Cardiac septum (tissue), 1 donor: ENCODE data around the gene ADARB2. TPM values are rescaled to one million over a fixed set of nuclear protein-coding genes. Genes with fewer than 3 reads are reported as not detected.

Experiments
- DNase-seq: peaks from one replicate; pipeline ENCODE4 v3.0.0-alpha.2; 2020; ENCODE audit warnings: low spot score
- intact Hi-C: fragments of 100-400 bp; cut with DNase I; formaldehyde crosslinking; loops from one replicate; pipeline ENCODE4 v1.14.0; 2022
- total RNA-seq: library from RNA; stranded (reverse); fragmentation: NEBNext Ultra II Directional; extraction: Animal tissue kit (Norgen Biotek cat#: 25700); gene quantifications from one replicate; pipeline ENCODE4 v1.2.1, GENCODE V29; 2021
- donor health status: DM: no; HTN: no; CAD: no.

The ADARB2 gene
- total RNA-seq, 1 donor from 2014 or later = not detected

DNA sequence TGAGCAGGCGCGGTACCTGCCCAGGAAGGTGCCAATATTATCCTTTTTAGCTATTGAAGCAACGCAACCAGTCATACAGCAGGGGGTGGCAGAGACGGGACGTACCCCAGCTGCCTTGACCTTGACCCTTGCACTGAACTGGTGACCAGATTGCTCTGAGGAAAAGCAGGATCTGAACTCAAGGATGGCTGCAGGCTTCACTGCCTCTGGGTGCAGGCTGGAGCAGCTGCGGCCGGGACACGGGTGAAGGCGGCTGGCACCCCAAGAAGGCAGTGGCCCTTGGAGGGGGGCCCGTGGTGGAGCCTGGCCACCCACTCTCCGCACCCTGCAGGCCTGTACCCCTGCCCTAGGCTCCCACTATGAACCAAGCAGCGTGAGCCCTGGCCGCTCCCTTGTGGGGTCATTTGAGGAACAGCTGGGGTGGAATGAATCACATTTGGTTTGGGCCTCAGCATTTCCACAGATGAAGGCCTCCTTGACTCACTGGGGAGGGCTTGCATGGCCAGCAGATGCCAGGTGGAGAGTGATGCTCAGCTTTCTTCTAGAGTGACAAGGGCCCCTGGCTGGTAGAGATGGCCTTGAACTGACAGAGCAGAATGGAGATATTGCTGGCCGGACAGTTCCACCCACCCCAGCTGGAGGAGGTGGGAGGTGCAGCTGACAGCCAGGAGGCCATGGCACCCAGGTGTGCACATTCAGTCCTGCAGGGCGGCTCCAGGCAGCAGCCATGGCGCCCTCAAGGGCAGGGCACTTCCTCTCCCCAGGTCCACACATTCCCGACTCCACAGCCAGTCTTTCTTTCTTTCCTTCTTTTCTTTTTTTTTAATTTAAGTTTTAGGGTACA is 462.4 kb downstream of the ADARB2 start:
- intact Hi-C loops = no loop called here
- no peak for DNase-seq

DNA sequence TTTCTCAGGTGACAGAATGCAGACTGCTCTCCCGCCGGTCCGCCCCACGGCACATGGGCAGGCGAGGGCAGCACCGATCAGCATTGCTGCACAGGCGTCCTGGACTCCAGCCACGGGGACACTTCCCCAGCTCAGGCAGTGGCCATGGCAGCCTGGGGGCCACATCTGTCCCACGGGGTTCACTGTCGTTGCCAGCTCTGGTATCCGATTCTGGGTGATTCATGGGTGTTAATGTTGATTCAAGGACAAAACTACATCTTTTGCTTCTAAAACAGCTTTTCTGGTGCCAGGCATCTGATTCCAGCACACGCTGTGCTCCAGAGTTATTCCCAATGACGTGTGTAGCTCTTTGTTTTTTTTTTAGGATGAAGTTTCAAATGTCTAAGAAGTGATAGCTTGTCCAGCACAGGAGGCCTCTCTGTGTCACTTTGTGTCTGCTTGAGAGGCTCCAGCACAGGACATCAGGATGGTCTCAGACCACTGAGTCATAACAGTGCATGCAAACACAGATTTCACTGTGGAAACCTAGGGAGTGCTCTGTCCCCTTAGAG is 463.1 kb downstream of the ADARB2 start:
- intact Hi-C loops = no loop called here
- no peak for DNase-seq

DNA sequence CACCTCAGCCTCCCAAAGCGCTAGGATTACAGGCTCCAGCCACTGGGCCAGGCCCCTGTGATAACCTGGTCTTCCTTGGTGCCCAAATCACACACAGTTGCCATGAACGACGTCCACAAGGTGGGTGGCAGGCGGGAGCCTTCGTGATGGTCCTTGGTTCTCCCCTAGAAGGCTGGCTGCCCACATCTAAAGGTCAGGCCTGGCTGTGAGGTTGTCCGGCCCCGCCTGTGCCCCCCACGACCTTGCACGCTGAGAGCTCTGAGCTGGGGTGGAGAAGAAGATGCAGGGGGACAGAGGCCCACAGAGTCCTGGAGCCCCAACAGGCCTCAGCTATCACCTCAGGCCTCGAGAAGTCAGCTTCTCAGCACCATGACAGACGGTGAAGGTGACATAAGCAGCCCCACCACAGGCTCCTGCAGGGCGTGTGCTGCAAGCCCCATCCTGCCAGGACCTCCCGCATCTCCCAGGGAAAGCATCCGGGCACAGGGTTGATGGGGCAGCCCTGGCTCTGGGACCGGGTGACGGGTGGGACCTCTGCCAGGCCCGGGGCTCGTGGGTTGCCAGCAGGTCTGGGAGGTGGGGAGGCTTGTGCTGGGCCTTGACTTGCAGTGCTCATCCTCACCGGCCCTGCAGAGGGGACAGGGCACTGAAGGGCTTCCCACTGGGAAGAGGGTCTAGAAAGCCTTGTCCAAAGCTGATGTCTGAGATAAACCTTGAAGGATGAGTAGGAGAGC is 463.8 kb downstream of the ADARB2 start:
- intact Hi-C loops = no loop called here
- DNase-seq = no peak

DNA sequence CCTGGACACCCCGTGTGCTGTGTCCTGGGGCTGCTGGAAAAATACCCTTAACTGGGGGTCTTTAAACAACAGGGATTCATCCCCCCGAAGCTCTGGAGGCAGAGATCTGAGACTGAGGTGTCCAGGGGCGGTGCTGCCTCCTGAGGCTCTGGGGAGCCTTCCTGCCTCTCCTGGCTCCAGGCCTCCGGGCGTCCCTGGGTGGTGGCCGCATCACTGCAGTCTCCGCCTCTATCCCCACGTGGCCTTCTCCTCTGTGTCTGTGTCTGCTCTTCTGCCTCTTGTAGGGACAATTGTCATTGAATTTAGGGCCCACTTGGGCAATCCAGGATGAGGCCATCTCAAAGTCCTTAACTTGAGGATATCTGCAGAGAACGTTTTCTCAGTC is 464.6 kb downstream of the ADARB2 start:
- no peak for DNase-seq
- intact Hi-C loops = no loop called here

DNA sequence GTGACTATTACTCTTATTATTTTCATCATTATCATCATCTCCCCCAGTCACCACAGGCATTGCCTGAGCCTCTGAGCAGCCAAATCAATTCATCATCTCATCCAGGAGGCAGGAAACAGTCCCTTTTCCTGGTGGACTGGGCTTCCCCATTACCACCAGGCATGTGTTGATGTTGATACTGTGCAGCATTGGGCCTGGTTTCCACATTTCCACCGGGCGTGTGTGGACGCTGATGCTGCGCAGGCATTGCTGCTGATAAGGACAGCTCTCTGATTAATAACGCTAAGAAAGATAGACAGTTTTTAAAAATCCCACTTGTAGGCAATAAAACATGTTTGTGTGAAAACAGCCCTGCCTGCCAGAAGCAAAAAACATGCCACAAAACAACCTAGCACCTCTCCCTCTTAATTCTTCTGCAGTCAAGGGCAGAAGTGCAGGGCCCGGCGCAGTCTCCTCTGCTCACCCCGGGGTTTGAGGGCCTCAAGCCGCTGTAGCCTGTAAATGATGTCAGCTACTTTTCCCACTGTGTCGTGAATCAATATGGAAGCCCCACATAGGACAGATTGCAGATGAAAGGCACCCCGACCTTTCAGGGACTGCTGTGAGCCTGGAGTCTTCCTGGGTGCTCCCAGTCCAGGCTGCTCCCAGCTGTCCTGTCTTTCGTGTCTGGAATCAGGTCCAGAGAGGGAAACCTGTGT is 465.1 kb downstream of the ADARB2 start:
- no peak for DNase-seq
- intact Hi-C loops = no loop called here

DNA sequence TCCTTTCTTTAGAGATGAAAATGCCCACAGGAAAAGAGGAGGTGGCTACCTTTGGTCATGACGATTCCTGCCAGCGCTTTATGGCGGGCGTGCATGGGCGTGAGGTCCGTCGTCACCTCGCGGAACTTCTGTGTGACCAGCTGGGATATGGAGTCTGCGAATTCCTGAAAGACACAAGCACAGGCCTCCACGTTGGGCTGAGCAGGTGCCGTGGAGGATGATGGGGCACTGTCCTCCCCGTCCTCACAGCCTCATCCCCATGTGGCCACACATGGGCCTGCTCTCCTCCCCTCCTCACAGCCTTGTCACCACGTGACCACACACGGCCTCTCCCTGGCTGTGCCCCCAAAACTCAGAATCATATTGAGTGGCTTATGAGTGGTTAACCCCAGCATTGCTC is 466.4 kb downstream of the ADARB2 start:
- no peak for DNase-seq
- intact Hi-C loops = no loop called here

DNA sequence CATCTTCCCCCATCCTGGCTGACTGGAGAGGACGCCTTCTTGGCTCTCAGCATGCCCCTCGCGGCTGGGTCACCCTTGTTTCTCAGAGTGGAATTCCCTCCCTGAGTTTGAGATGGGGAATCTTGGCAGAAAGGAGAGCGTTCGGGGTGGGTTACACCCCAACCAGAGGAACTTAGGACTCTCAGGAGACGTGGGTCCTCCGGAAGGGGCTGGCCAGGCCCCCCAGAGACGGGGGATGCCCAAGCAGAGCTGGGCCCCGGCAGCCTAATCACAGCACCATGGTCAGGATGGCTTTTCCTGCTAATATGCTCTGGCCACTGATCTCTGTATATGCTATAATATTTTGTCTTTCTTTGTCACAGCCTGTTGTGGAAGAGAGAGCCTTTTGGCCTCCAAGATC is 466.8 kb downstream of the ADARB2 start:
- intact Hi-C loops = no loop called here
- no peak for DNase-seq

DNA sequence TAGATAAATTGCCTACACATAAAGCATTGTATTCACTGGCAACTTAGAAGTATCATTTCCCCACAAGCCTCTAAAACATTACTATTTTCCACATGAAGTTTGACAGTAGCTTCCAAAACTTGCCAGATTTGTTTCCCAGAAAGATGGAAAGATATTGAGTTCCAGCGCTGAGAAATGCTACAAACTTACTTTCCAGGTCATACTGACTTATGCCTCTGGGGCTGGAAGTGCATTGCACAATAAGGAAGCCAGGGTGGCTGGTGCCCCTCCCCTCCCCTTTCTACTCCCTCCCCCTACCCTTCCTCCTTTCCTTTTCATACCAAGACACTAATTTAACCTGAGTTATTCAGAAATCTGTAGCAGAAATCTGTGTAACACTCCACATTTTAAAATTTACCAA is 468.5 kb downstream of the ADARB2 start:
- intact Hi-C loops = no loop called here
- DNase-seq = no peak

DNA sequence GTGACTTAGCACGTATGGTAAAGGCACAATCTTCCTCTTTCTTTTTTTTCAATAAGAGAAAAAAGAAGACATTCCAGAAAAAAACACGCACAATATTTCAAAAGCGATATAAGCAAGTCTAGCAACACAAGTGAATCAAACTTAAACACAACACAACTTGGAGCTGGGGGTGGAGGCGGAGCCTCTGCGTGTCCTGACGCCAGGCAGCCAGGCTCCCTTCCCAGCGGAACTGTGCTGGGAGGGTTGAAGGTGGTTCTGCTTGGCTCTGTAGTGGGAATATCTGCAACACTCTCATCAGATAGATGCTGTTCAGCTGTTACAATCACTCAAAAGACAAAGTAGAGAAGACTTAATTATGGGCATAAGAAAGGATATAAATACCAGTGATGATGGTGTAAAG is 469.8 kb downstream of the ADARB2 start:
- no peak for DNase-seq
- intact Hi-C loops = no loop called here

DNA sequence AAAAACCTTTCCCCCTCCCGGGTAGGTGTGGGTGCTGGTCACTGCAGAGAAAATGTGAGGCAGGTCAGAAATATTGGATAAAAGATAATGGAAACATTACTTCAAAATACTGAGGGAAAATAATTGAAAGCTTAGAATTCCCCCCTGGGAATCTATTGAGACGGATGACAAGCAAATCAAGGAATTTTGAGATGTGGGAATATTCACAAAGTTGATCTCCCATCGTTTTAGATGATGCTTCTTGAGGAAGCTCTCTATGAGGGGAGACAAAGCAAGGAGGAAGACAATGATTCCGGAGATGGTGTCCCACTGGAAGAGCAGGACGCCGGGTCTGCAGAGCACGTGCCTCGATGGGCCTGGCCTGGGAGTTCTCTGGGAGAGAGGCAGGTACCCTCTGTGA is 470.2 kb downstream of the ADARB2 start:
- intact Hi-C loops = no loop called here
- no peak for DNase-seq

DNA sequence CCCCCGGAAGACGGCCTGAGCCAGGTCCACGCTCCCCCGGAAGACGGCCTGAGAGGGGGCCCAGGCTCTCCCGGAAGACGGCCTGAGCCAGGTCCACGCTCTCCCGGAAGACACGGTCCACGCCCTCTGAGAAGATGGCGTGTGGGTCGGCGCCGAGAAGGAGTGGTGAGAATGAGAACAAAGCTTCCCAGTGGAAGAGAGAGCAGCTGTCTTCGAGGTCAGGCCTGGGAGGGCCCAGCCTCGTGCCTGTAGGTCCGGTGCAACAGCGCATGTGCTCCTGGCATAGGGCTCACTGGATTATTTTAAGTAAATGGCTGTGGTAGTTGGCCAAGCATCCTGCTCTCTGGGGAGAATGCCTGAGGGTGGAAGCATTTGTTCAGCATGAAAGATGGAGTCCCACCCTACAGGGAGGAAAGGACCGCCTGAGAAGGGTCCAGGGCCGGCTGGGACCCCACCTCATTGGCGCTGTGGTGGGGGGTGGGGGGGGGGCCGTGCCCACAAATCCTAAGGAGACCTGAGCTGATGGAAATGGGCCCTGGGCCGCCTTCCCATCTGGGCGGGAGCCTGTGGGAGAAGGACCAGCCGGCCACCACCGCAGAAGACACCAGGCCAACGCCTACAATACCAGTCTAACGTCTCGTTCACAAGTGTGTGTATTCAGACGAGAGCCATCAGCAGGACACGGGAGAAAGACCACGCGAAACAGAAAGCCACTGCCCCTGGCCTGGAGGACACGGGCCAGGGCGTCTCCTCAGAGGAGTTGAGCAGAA is 471.1 kb downstream of the ADARB2 start:
- intact Hi-C loops = no loop called here
- DNase-seq = no peak

DNA sequence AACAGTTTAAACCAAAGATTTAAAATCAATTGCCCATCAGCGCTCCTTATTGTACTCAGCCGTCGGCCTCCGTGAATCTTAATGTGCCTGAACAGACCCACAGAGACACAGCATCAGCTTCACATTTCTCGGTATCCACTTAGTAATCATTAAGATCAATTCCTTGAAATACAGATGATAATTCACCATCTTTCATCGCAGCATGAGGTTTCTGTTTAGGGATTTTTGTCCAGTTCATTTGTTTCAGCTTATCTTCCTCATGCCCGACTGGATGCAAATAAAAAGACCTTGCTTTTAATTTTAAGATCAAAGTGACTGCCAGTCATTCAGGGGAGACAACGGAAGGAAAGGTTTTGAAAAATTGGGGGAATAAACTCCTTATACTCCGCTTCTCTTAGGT is 473.3 kb downstream of the ADARB2 start:
- no peak for DNase-seq
- intact Hi-C loops = no loop called here

DNA sequence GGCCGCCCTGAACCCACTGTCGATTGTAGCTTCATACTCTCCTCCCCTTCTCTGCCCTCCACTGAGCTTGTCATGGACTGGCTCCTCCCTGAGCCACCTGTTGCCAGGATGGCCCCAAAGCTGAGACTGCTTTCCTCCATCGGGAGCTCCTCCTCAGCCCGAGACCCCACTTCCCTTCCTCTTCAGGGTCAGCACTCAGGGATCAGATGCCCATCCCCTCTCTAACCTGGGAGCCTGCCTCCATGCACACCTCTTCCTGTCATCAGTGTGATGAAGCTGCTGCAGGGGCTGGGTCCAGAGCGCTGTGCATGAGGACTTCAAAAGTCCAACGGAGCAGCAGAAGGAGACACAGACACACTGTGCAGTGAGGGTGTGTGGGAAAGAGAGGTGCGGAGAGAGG is 480.1 kb downstream of the ADARB2 start:
- intact Hi-C loops = no loop called here
- DNase-seq = no peak

DNA sequence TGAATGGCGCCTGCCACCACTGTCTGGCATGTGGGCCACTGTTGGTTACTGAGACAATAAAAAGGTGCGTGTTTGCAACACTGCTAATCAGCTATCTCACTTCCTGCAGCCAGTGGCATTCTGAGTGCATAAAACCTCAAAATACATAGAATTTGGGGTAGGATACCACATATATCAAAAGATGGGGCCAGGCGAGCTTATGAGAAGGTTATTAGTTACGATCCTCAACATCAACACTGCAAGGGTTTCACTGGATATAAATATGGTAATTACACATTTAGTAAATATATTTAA is 480.9 kb downstream of the ADARB2 start:
- intact Hi-C loops = no loop called here
- DNase-seq = no peak

DNA sequence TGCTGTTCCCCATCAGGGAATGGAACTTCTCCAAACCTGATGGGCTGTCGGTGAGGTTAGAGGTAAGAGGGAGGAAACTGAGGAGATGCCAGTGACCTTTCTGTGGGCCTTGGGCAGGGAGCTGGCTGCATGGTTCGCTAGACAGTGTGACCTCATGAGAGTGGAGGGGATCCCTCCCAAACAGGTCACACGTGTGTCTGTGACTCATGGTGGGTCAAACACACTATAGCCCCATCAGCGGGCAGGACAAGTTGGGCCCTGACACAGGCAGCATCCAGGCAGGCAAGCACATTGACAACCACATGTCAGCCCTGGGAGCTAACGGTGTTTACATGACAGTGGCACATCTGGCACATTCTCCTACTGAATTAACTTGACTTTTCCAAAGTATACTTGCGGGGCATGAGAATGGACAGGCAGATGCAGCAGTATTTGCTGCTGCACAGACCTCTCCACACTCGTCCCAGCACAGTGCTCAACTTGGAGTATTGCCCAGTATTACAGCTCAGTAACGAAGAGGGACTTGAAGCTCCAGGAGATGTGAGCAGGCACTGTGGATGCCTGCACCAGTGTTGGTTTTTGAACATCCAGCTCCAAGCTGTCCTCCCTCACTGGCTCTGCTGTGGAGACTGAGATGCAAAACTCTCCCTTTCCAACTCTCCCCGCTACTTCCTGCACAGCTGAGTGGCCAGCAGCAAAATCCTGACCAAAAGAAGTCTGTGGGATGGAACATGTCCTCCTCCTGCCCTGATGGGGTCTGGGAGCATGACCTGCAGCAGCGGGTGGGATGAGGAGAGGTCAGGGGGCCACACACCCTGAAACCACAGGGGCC is 481.5 kb downstream of the ADARB2 start:
- intact Hi-C loops = no loop called here
- DNase-seq = no peak

DNA sequence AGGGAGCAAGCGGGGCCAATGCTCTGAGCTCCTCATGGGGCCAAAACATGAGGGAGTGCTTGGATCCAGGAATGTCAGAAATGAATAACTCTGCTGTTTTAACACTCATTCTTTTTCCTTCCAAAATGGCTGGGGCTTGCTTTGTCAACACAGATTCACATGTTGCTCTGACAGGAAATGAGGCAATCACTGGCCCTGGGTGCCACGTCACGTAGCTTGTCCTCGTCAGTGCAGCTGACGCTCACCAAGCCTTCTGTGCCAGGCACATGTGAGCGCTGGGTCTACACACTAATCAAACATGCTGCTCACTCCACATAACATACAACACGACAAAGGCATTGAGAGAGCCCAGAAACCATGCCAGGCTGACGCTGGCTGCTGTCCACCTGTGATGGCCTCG is 482.2 kb downstream of the ADARB2 start:
- no peak for DNase-seq
- intact Hi-C loops = no loop called here

DNA sequence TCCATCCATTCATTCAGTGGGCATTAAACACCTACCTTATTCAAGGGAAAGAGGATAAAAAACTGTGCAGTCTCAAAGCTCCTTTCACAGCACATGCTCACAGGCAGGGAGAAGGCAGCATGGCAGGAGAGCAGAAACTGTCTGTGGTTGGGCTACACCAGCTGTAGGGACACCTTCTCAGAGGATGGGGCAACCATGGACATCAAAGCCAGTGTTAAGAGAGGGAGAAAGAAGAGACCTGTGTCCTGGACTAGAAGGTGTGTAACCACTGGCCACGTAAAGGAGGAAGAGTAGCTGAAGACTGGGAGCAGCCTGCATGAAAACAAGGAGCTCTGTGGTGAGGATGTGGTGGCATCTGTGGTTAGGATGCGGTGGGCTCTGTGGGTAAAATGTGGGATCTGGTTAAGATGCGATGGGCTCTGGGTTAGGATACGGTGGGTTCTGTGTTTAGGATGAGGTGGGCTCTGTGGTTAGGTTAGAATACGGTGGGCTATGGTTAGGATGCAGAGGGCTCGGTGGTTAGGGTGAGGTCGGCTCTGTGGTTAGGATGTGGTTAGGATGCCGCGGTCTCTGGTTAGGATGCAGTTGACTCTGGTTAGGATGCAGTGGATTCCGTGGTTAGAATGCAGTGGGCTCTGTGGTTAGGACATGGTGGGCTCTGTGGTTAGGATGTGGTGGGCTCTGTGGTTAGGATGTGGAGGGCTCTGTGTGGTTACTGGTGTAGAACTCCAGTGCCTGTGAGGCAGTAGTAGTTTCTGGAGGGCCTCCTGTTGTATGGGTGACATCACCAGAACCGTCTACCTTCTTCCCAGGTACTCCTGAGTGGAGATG is 483.6 kb downstream of the ADARB2 start:
- DNase-seq = no peak
- intact Hi-C loops = no loop called here

DNA sequence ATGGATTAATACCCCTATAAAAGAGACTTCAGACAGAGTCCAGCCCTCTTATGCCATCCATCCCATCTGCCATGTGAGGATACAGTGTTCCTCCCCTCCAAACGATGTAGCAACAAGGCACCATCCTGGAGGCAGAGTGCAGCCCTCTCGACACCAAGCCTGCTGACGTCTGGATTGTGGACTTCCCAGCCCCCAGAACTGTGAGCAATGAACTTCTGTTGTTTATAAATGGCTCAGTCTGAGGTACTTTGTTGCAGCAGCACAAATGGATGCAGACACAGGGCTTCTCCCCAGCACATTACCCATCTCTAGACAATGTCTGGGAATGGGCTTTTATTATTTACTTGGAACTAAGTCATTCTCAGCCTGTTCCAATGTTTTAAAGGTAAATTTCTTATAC is 485.6 kb downstream of the ADARB2 start:
- intact Hi-C loops = no loop called here
- no peak for DNase-seq
